Measurements from ENCODE around the gene TRIM14.
"Not testable (repeated sequence)": the region's sequence is repeated elsewhere in the genome, so short reads cannot be mapped to it uniquely, and the experiment has no call there.

Gene TRIM14

GRCh38 chr9:98104445-98104881 lies 14.6 kb downstream of the TRIM14 start:
- no peak for DNase-seq

- no peak for DNase-seq
Observed at GRCh38 chr9:98101868-98102273, 17.2 kb downstream of the TRIM14 start.

- DNase-seq: no peak
Observed at GRCh38 chr9:98101416-98101815, 17.6 kb downstream of the TRIM14 start.

GRCh38 chr9:98100456-98100855 lies 18.6 kb downstream of the TRIM14 start:
- DNase-seq: no peak

GRCh38 chr9:98099898-98100297 lies 19.1 kb downstream of the TRIM14 start:
- DNase-seq: no peak

- DNase-seq: no peak
Observed at GRCh38 chr9:98099346-98099745, 19.7 kb downstream of the TRIM14 start.

- no peak for DNase-seq
Observed at GRCh38 chr9:98097836-98098235, 21.2 kb downstream of the TRIM14 start.

GRCh38 chr9:98096091-98096490 lies 22.9 kb downstream of the TRIM14 start:
- DNase-seq: no peak

- no peak for DNase-seq
Observed at GRCh38 chr9:98095401-98095800, 23.6 kb downstream of the TRIM14 start.

GRCh38 chr9:98094851-98095250 lies 24.2 kb downstream of the TRIM14 start:
- DNase-seq: no peak

- no peak for DNase-seq
Observed at GRCh38 chr9:98094316-98094715, 24.7 kb downstream of the TRIM14 start.

GRCh38 chr9:98092613-98092931 lies 26.4 kb downstream of the TRIM14 start:
- no peak for DNase-seq

- DNase-seq: no peak
Observed at GRCh38 chr9:98091735-98092612, 27.0 kb downstream of the TRIM14 start.

GRCh38 chr9:98090674-98091073 lies 28.3 kb downstream of the TRIM14 start:
- not testable (repeated sequence) for DNase-seq

GRCh38 chr9:98087420-98088354 lies 31.3 kb downstream of the TRIM14 start:
- DNase-seq: peak; percentile 18

- DNase-seq: no peak
Observed at GRCh38 chr9:98086461-98086860, 32.6 kb downstream of the TRIM14 start.

- DNase-seq: no peak
Observed at GRCh38 chr9:98085944-98086343, 33.1 kb downstream of the TRIM14 start.

GRCh38 chr9:98085058-98085457 lies 34.0 kb downstream of the TRIM14 start:
- no peak for DNase-seq

- no peak for DNase-seq
Observed at GRCh38 chr9:98084396-98084795, 34.6 kb downstream of the TRIM14 start.

- no peak for DNase-seq
Observed at GRCh38 chr9:98083566-98084183, 35.3 kb downstream of the TRIM14 start.

GRCh38 chr9:98083061-98083501 lies 35.9 kb downstream of the TRIM14 start:
- no peak for DNase-seq

GRCh38 chr9:98081477-98082219 lies 37.4 kb downstream of the TRIM14 start:
- DNase-seq: no peak

- no peak for DNase-seq
Observed at GRCh38 chr9:98080780-98081179, 38.2 kb downstream of the TRIM14 start.

Data from NCI-H526 treated with DMSO at 0.1 percent for 48 hours (cell line).